Testis (tissue), 3 donors: Measurements from ENCODE around the gene LRG1. TPM values are rescaled to one million over a fixed set of nuclear protein-coding genes. Genes with fewer than 3 reads are reported as not detected.
A peak's percentile ranks its signal among the peaks of the same experiment; 100 is the strongest.

Experiments used
- DNase-seq: peaks from one replicate; pipeline ENCODE4 v3.0.0-alpha.2; 2019
- H3K27ac ChIP-seq, 2 donors: fragments of 200-600 bp; sonication (generic); one replicate each; pipeline ENCODE4 v1.5.1; 2019
- H3K27me3 ChIP-seq: fragments of 200-600 bp; sonication (generic); one replicate; pipeline ENCODE4 v1.5.1; 2019
- H3K36me3 ChIP-seq: fragments of 200-600 bp; sonication (generic); one replicate; pipeline ENCODE4 v1.5.1; 2017; ENCODE audit warnings: low read depth; ENCODE audit errors: missing control alignments
- H3K4me1 ChIP-seq: fragments of 200-600 bp; sonication (generic); one replicate; pipeline ENCODE4 v1.5.1; 2019
- H3K4me3 ChIP-seq, 2 donors: fragments of 200-600 bp; sonication (generic); one replicate each; pipeline ENCODE4 v1.5.1; 2017 to 2019
- H3K9me3 ChIP-seq: fragments of 200-600 bp; sonication (generic); one replicate; pipeline ENCODE4 v1.5.1; 2017
- POLR2A ChIP-seq: fragments of 450-650 bp; IDR thresholded peaks from one replicate; pipeline ENCODE4 v1.6.1; 2017; ENCODE audit warnings: antibody characterized with exemption, mild to moderate bottlenecking, moderate library complexity
- WGBS, 2 donors: methylation state at CpG; one replicate each; pipeline ENCODE4 v1.1.5; 2018; 5-methylcytosine and 5-hydroxymethylcytosine counted together
- intact Hi-C: fragments of 100-400 bp; cut with DNase I; formaldehyde crosslinking; loops from one replicate; pipeline ENCODE4 v1.15.1; 2023; ENCODE audit warnings: low total_unique reads
- polyA plus RNA-seq: library from polyadenylated mRNA; stranded (reverse); fragments of 350-450 nt; fragmentation: Illumina TruSeq; extraction: RNeasy Lipid Tissue Mini Kit (QIAGEN cat#74804); gene quantifications from one replicate; pipeline ENCODE4 v1.2.3, GENCODE V29; 2014; ENCODE audit warnings: low read depth, low replicate concordance; ENCODE audit not compliant: insufficient read depth
- total RNA-seq, 2 donors: library from RNA; depleted of rRNA; stranded (reverse); fragments of >200 nt; gene quantifications; one replicate each; pipeline ENCODE4 v1.2.3, GENCODE V29; 2016
- TF ChIP-seq, protein P1 (sequence below), 3 experiments: fragments of 450-650 bp in 2 of 3; fragments of 200-600 bp in 1 of 3; sonication (generic) in 1 of 3; IDR thresholded peaks; one replicate each; pipeline ENCODE4 v1.5.1; 2016 to 2019; ENCODE audit warnings: antibody characterized with exemption in 3 of 3, mild to moderate bottlenecking in 2 of 3, moderate library complexity in 1 of 3

LRG1 gene
- total and polyA plus RNA-seq, 3 donors from 2014 or later, result 0.24 to 0.58 (median 0.25) TPM

DNA sequence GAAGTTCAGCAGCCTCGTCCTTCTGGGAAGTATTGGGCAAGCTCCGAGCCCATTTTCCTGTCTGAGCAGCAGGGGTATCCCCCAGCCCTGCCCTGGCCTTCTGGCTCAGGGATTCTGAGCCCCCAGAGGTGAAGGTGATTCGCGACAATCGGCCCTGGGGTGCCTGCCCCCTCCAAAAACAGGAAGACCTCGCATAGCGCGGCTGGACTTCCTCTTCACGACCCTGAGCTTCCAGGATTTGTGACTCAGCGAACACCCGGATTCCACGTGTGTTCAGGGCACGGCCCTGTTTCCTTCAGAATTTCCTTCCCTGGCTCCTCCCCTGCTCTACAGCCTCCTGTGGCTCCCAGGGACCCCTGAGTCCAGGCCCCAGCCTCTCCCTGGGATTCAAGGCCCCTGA lies 19.7 kb upstream of the LRG1 start, which contains the start of gene SEMA6B:
Gene SEMA6B (minus strand): TSS at position 116 of the 400 bp plus-strand sequence. CDS start 1,227 bp downstream, outside the sequence.
- Histone ChIP-seq H3K36me3 (no peaks in the 10 kb centered on the region), H3K4me1 (no peaks in the 10 kb centered on the region), H3K27ac (no peak within 1 kb of the TSS), H3K9me3 (no peaks in the 10 kb centered on the region), H3K4me3 (no peak within 1 kb of the TSS), H3K27me3 (no peaks in the 10 kb centered on the region)
- intact Hi-C loops, result no loop called here
- DNase-seq, result no peak
- 70 to 86% methylated on average over 13 of the region's 13 CpGs for whole genome bisulfite sequencing, 2 donors
- TF ChIP-seq, protein P1, sequence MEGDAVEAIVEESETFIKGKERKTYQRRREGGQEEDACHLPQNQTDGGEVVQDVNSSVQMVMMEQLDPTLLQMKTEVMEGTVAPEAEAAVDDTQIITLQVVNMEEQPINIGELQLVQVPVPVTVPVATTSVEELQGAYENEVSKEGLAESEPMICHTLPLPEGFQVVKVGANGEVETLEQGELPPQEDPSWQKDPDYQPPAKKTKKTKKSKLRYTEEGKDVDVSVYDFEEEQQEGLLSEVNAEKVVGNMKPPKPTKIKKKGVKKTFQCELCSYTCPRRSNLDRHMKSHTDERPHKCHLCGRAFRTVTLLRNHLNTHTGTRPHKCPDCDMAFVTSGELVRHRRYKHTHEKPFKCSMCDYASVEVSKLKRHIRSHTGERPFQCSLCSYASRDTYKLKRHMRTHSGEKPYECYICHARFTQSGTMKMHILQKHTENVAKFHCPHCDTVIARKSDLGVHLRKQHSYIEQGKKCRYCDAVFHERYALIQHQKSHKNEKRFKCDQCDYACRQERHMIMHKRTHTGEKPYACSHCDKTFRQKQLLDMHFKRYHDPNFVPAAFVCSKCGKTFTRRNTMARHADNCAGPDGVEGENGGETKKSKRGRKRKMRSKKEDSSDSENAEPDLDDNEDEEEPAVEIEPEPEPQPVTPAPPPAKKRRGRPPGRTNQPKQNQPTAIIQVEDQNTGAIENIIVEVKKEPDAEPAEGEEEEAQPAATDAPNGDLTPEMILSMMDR (IDR thresholded peaks at IDR 0.05), result no peak
- no peak for TF ChIP-seq POLR2A

DNA sequence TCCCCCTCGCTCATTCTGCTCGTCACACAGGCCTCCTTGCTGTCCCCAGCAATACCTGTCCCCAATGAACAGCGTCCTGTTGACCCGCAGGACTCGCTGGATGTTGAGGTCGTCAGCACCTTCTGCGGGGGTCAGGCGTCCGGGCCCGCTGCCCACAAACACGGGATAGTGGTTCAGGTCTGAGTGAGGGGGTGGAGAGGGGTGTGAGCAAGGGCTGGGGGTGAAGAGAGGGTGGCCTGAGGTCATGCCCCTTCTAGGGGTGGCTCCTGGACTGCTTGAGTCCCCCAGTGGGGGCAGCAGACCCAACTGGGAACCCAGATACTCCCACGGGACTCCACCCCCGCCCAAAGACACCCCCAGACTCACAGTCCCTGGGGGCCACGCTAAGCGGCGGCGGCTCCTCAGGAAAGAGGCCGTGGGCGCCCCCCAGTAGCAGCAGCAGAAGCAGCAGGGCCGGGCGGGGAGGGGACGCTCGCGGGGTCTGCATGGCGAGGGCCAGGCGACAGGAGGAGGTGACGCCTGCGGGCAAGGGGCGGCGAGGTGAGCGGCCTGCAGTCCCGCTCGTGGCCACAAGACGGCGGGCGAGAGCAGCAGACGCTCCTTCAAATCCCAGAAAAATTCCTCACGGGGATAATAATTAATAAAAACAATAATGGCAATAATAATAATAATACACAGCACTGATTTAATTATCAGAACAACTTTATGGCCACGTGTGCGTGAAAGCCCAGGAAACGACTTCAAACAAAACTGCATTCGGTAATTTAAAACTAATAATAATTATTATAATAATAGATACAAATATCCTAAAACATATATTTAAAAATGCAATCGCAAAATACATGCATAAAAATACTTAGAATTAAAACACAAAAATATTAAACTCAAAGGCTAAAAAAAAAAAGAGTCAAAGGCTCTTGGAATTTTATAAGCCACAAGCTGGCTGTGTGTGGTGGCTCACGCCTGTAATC lies 18.4 kb upstream of the LRG1 start:
- peak; percentile 50 for DNase-seq
- WGBS, 2 donors, result 16 to 23% methylated on average over 31 to 44 of the region's 44 CpGs
- TF ChIP-seq, protein P1 (IDR thresholded peaks at IDR 0.05), result peak; percentile 90 to 99 (median 94)
- TF ChIP-seq POLR2A, result no peak
- H3K4me3 ChIP-seq, result no peak overlapping the region
- no peak overlapping the region for H3K27ac ChIP-seq
- intact Hi-C loops, result no loop called here
- H3K9me3 ChIP-seq, result no peaks in the 10 kb centered on the region
- H3K36me3 ChIP-seq, result no peaks in the 10 kb centered on the region
- H3K4me1 ChIP-seq, result no peaks in the 10 kb centered on the region
- no peaks in the 10 kb centered on the region for H3K27me3 ChIP-seq

DNA sequence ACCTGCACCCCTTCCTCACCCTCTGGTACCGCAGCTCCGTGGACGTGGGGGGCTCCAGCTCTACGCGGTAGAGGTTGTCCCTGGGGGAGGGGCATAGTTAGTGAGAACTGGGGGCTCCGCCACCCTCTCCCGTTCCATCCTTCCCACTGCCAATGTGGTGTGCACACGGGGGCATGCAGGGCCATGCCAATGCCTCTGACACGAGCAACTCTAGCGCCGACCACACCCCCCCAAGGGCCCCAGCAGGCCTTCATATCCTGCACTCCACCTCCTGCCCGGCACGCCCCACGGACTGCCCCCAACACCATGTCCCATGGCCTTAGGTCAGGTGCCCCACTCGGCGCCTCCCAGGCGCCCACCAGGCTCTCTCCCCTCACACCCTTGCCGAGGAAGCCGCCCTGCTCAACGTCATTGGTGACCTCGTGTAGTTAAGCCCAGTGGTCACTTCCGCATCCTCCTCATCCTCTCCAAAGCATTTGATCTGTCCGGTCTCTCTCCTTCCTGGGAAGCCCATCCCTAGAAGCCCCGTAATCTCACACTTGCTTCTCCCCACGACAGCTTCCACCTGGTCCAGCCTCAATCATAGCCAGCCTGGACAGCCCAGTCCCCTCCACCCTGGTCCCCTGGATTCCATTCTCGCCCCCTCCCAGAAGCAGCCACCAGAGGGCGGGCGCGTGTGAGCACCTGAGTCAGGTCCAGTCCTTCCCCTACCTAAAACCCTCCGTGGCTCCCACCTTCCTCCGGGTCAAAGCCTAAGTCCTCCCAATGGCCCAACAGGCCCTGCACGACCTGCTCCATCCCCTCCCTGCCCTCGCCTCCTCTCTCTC lies 17.5 kb upstream of the LRG1 start:
- Histone ChIP-seq H3K27me3 (no peaks in the 10 kb centered on the region), H3K4me1 (no peaks in the 10 kb centered on the region), H3K9me3 (no peaks in the 10 kb centered on the region), H3K4me3 (no peak overlapping the region), H3K27ac (no peak overlapping the region), H3K36me3 (no peaks in the 10 kb centered on the region)
- DNase-seq, result no peak
- no peak for TF ChIP-seq POLR2A
- TF ChIP-seq, protein P1 (IDR thresholded peaks at IDR 0.05), result no peak
- WGBS, 2 donors, result 49 to 57% methylated on average over 33 of the region's 33 CpGs
- intact Hi-C loops, result no loop called here

DNA sequence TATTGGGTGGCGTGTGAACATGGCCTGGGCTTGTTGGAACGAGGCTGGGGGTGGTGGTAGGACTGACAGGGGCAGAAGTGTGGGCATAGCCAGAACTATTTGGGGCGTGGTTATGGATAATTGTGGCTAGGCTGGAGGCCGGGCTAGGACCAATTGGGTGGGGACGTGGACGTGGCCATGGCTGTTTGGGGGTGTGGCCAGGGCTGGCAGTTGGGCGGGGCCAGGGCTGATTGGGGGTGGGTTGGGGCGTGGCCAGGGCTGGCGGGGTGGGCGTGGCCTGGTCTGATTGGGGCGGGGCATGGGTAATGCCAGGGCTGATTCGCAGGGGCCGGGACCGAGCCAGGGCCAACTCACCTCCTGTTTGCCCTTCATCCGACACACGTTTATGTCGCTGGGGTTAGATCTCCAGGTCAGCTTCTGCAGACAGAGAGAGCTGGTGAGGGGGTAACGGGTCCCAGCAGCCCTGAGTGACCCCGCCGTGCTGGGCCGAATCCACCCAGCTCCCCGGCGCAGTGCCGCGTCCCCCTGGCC lies 16.8 kb upstream of the LRG1 start:
- WGBS, 2 donors, result 53 to 72% methylated on average over 15 to 25 of the region's 25 CpGs
- Histone ChIP-seq H3K9me3 (no peaks in the 10 kb centered on the region), H3K27ac (no peak overlapping the region), H3K36me3 (no peaks in the 10 kb centered on the region), H3K4me3 (peak overlapping the region in 1 of 2 donors; percentile 23), H3K27me3 (no peaks in the 10 kb centered on the region), H3K4me1 (no peaks in the 10 kb centered on the region)
- no peak for TF ChIP-seq POLR2A
- TF ChIP-seq, protein P1 (IDR thresholded peaks at IDR 0.05), result no peak
- DNase-seq, result peak; percentile 73
- intact Hi-C loops, result no loop called here
